IMR-90 (cell line): ENCODE measurements around the gene PLCB2. TPM values are rescaled to one million over a fixed set of nuclear protein-coding genes. Genes with fewer than 3 reads are reported as not detected.

Experiments used
- ATAC-seq: fragments of 200-7000 bp; cut with Tn5 transposase; 2 replicates; pipeline ENCODE4 v1.9.1; 2020; ENCODE audit warnings: low read depth, mild to moderate bottlenecking, moderate library complexity
- BruUV-seq: library from RNA; stranded (reverse); fragments of 400-500 nt; replicated peaks from 2 replicates; lab custom pipeline; 2021; lab: Mats Ljungman, UMichigan
- CTCF ChIA-PET: fragments of 300-600 bp; formaldehyde crosslinking; extraction: SDS; loops from one replicate; lab custom pipeline; 2021; ENCODE audit warnings: antibody characterized with exemption; lab: Yijun Ruan, JAX
- POLR2A ChIA-PET: fragments of 300-600 bp; sonication (Branson Sonifier 250); formaldehyde crosslinking; loops from one replicate; lab custom pipeline; 2022; ENCODE audit warnings: antibody characterized with exemption; ENCODE audit not compliant: unreplicated experiment; lab: Charles Lee
- DNase-seq: peaks from one replicate; pipeline ENCODE4 v3.0.0; 2013
- H2AFZ ChIP-seq: replicated peaks from 2 replicates; pipeline ENCODE3; 2013; ENCODE audit warnings: low read length, mild to moderate bottlenecking; ENCODE audit not compliant: poor library complexity
- H2AK5ac ChIP-seq: 2 replicates; pipeline ENCODE4 v1.6.1; 2013; ENCODE audit warnings: low read depth, low read length, inconsistent platforms
- H2AK9ac ChIP-seq: replicated peaks from 2 replicates; pipeline ENCODE3; 2013; ENCODE audit warnings: mild to moderate bottlenecking, low read depth, low read length, moderate library complexity; ENCODE audit not compliant: poor library complexity
- H2BK120ac ChIP-seq: 2 replicates; pipeline ENCODE4 v1.6.1; 2013; ENCODE audit warnings: low read depth, low read length, inconsistent platforms
- H2BK15ac ChIP-seq: 3 replicates; pipeline ENCODE4 v1.6.1; 2013; ENCODE audit warnings: low read depth, low read length, inconsistent platforms
- H2BK20ac ChIP-seq: 2 replicates; pipeline ENCODE4 v1.6.1; 2013; ENCODE audit warnings: low read depth, mild to moderate bottlenecking, inconsistent platforms, low read length, moderate library complexity
- H2BK5ac ChIP-seq: 2 replicates; pipeline ENCODE4 v1.6.1; 2013; ENCODE audit warnings: mild to moderate bottlenecking, low read depth, low read length, inconsistent platforms; ENCODE audit not compliant: poor library complexity, severe bottlenecking
- H3K14ac ChIP-seq: replicated peaks from 2 replicates; pipeline ENCODE4 v1.6.1; 2013; ENCODE audit warnings: low read depth, low read length, inconsistent platforms
- H3K18ac ChIP-seq: 2 replicates; pipeline ENCODE4 v1.6.1; 2013; ENCODE audit warnings: low read depth, low read length, control low read depth
- H3K23ac ChIP-seq: 2 replicates; pipeline ENCODE4 v1.6.1; 2013; ENCODE audit warnings: low read depth, low read length, inconsistent platforms
- H3K27ac ChIP-seq: 2 replicates; pipeline ENCODE4 v1.5.1; 2013; ENCODE audit warnings: mild to moderate bottlenecking, control low read depth, low read length; ENCODE audit not compliant: insufficient read depth
- H3K27me3 ChIP-seq: 2 replicates; pipeline ENCODE4 v1.6.1; 2013; ENCODE audit warnings: low read length; ENCODE audit not compliant: control insufficient read depth, insufficient read depth
- H3K36me3 ChIP-seq: 2 replicates; pipeline ENCODE4 v1.6.1; 2013; ENCODE audit warnings: low read length, mixed read lengths; ENCODE audit not compliant: control insufficient read depth, insufficient read depth
- H3K4ac ChIP-seq: 2 replicates; pipeline ENCODE4 v1.6.1; 2013; ENCODE audit warnings: low read depth, low read length, inconsistent platforms
- H3K4me1 ChIP-seq: 2 replicates; pipeline ENCODE4 v1.6.1; 2013; ENCODE audit warnings: low read length, mixed read lengths; ENCODE audit not compliant: control insufficient read depth, insufficient read depth
- H3K4me2 ChIP-seq: 2 replicates; pipeline ENCODE4 v1.6.1; 2013; ENCODE audit warnings: low read depth, mild to moderate bottlenecking, control low read depth, low read length, moderate library complexity
- H3K4me3 ChIP-seq: 2 replicates; pipeline ENCODE4 v1.5.1; 2013; ENCODE audit warnings: low read depth, mild to moderate bottlenecking, control low read depth, low read length, moderate library complexity; ENCODE audit not compliant: insufficient read depth
- H3K56ac ChIP-seq: 2 replicates; pipeline ENCODE4 v1.6.1; 2013; ENCODE audit warnings: low read length, inconsistent platforms; ENCODE audit not compliant: insufficient read depth; ENCODE audit errors: extremely low read depth
- H3K79me1 ChIP-seq, 2 experiments: 2 replicates each; pipeline ENCODE4 v1.6.1; 2013; ENCODE audit warnings: low read length in 2 of 2, inconsistent platforms in 1 of 2, low read depth in 1 of 2
- H3K9ac ChIP-seq: 2 replicates; pipeline ENCODE4 v1.6.1; 2013; ENCODE audit warnings: low read depth, low read length, control low read depth
- H3K9me1 ChIP-seq: 2 replicates; pipeline ENCODE4 v1.6.1; 2013; ENCODE audit warnings: low read length, inconsistent platforms; ENCODE audit not compliant: insufficient read depth
- H3K9me3 ChIP-seq: 2 replicates; pipeline ENCODE4 v1.6.1; 2013; ENCODE audit warnings: low read length; ENCODE audit not compliant: control insufficient read depth, insufficient read depth
- H4K20me1 ChIP-seq: 2 replicates; pipeline ENCODE4 v1.6.1; 2013; ENCODE audit warnings: low read length, inconsistent platforms; ENCODE audit not compliant: insufficient read depth
- H4K5ac ChIP-seq: 2 replicates; pipeline ENCODE4 v1.6.1; 2013; ENCODE audit warnings: mild to moderate bottlenecking, low read depth, low read length, control low read depth
- H4K8ac ChIP-seq, 2 experiments: 2 replicates each; pipeline ENCODE4 v1.6.1; 2013; ENCODE audit warnings: low read depth in 2 of 2, low read length in 2 of 2, control low read depth in 1 of 2, inconsistent platforms in 1 of 2
- H4K91ac ChIP-seq: 2 replicates; pipeline ENCODE4 v1.6.1; 2013; ENCODE audit warnings: low read depth, low read length, inconsistent platforms; ENCODE audit not compliant: insufficient read depth
- CHD1 ChIP-seq: IDR thresholded peaks from 2 replicates; pipeline ENCODE4 v1.6.1; 2012; ENCODE audit warnings: low read depth, low read length, improper control_type of control experiment
- ELK1 ChIP-seq: fragments of 150-350 bp; IDR thresholded peaks from 2 replicates; pipeline ENCODE4 v1.6.1; 2016; ENCODE audit warnings: low read depth, mild to moderate bottlenecking, low read length, moderate library complexity, borderline replicate concordance
- MXI1 ChIP-seq: IDR thresholded peaks from 2 replicates; pipeline ENCODE4 v1.6.1; 2012; ENCODE audit warnings: low read depth, mild to moderate bottlenecking, low read length, moderate library complexity, borderline replicate concordance
- WGBS, 2 experiments: methylation state at CpG; one replicate each; pipeline versions ENCODE4 v1.1.5 to v1.1.7; 2013; ENCODE audit warnings: missing lambda C conversion rate in 2 of 2; ENCODE audit not compliant: insufficient read length in 1 of 2; ENCODE audit errors: extremely low coverage in 2 of 2; 5-methylcytosine and 5-hydroxymethylcytosine counted together
- dilution Hi-C: fragments of 300-500 bp; cut with HindIII; formaldehyde crosslinking; loops from one replicate; pipeline ENCODE4 v1.14.3; 2018; ENCODE audit warnings: low sequenced_read_pairs; ENCODE audit not compliant: unreplicated experiment
- in situ Hi-C: fragments of 300-500 bp; cut with MboI; formaldehyde crosslinking; loops from 3 replicates; pipeline ENCODE4 v1.14.3; 2019; ENCODE audit warnings: low sequenced_read_pairs, inconsistent platforms, mixed read lengths
- intact Hi-C: fragments of 100-400 bp; cut with micrococcal nuclease; formaldehyde crosslinking; loops from 2 replicates; pipeline ENCODE4 v1.10.0; 2022
- polyA plus RNA-seq, 3 experiments: library from polyadenylated mRNA; depleted of rRNA; stranded (reverse); fragments of >200 nt; gene quantifications; 2 replicates each; pipeline ENCODE4 v1.2.3, GENCODE V29; 2012; ENCODE audit warnings: low replicate concordance in 1 of 3
- total RNA-seq: library from RNA; depleted of rRNA; stranded (reverse); fragments of >200 nt; gene quantifications from 2 replicates; pipeline ENCODE4 v1.2.3, GENCODE V29; 2012

The PLCB2 gene
- total and polyA plus RNA-seq, 2 of the 4 experiments (the other 2 are of a cell fraction), result 0.18 to 1.4 TPM

GRCh38 chr15:40278026-40278425 is 29.7 kb downstream of the PLCB2 start (continued):
- TF ChIP-seq ELK1 (no peak), MXI1 (no peak)

GRCh38 chr15:40277471-40277870 is 30.3 kb downstream of the PLCB2 start:
- Histone ChIP-seq H3K4me2 (no peak overlapping the region), H4K8ac (no peak overlapping the region), H3K27ac (no peak overlapping the region), H4K20me1 (no peaks in the 10 kb centered on the region), H3K9me3 (no peaks in the 10 kb centered on the region), H3K56ac (no peak overlapping the region), H2AK9ac (no peak overlapping the region), H2AK5ac (no peak overlapping the region), H3K27me3 (peaks cover 47% of the 10 kb centered on the region), H2BK20ac (no peak overlapping the region), H3K23ac (no peak overlapping the region), H3K36me3 (no peaks in the 10 kb centered on the region), H3K14ac (no peak overlapping the region), H3K18ac (no peak overlapping the region), H3K4me1 (peaks cover 4% of the 10 kb centered on the region), H3K4me3 (no peak overlapping the region), H3K9me1 (no peaks in the 10 kb centered on the region), H2BK5ac (no peak overlapping the region), H3K4ac (no peak overlapping the region), H2AFZ (peak overlapping the region; percentile 63), H4K91ac (no peak overlapping the region), H3K9ac (no peak overlapping the region), H2BK120ac (no peak overlapping the region), H3K79me1 (no peaks in the 10 kb centered on the region), H4K5ac (no peak overlapping the region), H2BK15ac (no peak overlapping the region)
- intact Hi-C loops (no loop called here), dilution Hi-C loops (no loop called here), in situ Hi-C loops (loop anchor here (5.0 kb wide), 1 partner anchor 150 kb away; no protein-coding TSS in a partner anchor)
- no TSS peak for BruUV-seq
- no peak for ATAC-seq
- ChIA-PET CTCF (interaction anchor here (6.0 kb wide), 1 partner anchor 59 kb away, joined by 81 read pairs; no protein-coding TSS in a partner anchor), POLR2A (no interaction called here)
- DNase-seq, result no peak
- 33% methylated on average over 3 of the region's 16 CpGs; no CpG with 5 or more reads in 1 of the 2 experiments for WGBS, 2 experiments
- no peak for TF ChIP-seq CHD1
